Fibroblast of the conjunctiva (primary cell): Measurements from ENCODE around the gene IRF5.
A peak's percentile ranks its signal among the peaks of the same experiment; 100 is the strongest.
"Not testable (repeated sequence)": the region's sequence is repeated elsewhere in the genome, so short reads cannot be mapped to it uniquely, and the experiment has no call there.

Experiments used
- DNase-seq: peaks from one replicate; pipeline ENCODE4 v3.0.0-alpha.2; 2010; ENCODE audit warnings: low read depth

IRF5 gene

DNA sequence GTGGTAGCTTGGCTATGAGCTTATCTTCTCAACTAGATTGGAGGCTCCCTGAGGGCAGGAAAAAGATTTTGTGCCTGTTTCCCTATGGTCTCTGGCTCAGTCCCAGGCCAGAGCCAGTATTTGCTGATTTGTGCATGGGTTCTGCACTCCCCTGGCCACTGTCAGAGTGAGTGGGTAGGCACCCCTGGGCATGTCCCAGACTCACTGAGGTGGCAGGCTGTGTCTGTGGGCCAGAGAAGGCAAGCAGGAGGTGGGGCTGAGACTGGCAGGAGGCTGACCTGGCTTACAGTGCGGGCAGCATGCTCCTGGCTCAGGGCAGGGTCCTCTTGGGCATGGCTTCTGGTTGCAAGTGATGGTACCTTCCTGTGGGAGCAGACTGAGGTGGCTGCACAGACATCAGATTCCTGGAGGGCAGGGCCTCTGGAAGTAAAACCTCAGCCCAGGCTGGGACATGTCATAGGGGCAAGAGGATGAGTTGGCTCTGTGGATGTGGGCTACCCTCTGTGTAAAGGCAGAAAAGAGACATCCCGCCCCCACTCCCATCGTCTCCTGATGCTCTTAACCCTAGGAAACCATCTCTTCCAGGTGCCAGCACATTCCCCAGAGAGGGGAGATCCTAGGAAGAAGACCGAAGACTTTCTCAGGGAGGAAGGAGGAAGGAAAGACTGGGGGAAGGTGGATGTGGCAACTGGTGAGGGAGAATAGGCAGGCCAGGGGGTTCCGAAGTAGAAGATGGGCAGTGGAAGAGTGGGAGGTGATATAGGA, 31.5 kb upstream of the IRF5 start:
- DNase-seq, result no peak

DNA sequence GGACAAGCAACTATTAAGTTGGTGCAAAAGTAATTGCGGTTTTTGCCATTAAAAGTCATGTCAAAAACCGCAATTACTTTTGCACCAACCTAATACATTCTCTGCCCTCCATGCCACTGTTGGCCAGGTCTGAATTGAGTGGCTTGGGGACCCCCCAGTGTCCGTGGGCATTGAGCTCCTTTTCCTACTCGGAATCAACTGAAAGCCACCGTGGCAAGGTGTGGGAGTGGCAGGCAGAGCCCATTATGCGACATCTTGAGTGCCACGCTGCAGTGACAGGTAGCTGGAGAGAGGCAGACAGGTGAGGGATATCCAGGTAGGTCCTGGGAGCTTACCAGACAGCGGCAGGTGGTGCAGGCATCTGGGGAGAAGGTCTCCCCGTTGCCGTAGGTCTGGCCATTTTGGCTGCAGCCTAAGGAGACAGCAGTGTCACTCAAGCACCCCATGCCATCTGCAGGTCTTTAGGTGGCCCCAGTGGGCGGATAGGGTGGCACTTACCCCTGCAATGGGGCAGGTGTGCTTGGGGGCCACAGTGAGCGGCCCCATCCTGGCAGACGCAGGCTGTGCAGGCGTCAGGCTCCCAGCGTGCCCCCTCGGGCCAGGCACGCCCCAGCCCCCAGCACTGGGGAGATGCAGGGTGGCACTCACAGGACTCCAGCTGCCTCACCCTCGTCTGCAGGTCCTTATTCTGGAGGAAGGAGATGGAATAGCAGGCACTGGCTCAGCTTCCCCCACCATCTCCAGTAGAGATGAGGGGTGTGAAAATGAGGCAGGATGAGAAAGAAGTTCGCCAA, 30.8 kb upstream of the IRF5 start:
- no peak for DNase-seq

DNA sequence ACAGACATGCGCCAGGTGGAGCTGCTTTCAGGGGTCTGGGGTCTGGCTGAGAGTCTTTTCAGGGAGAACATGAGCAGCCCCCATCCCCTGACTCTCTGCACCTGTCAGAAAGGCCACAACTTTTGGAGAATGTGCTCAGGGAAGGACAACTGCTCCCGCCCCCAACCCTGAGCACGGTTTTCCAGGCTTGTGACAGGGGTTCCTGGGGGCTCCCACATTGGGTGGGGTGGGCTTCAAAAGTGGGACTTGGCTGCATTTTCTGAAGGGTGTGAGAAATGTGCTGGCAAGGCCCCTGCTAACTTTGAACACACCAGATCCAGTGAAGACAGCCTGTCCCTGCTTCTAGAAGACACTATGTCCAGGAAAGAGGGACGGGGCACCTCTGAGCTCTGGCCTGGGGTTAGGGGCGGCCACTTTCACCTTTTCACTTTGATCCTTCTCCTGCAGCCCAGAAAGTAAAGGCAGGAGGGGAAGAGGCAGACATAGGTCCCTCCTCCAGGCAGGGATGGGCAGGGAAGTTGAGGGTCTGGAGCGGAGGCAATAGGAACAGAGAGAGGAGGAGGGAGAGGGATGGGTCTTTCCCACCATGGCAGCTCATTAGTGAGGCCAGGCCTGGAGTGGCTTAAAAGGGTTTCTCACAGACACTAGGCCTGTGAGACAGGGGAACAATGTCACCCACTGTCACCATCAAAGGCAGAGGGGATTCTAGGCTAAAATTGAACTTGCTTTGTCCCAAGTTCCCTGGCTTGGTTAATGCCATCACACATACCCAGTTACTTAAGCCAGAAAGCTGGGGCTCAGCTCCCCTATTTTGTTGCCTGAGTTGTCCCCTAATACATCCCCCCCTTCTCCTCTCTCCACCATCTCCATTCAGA, 28.7 kb upstream of the IRF5 start:
- no peak for DNase-seq

DNA sequence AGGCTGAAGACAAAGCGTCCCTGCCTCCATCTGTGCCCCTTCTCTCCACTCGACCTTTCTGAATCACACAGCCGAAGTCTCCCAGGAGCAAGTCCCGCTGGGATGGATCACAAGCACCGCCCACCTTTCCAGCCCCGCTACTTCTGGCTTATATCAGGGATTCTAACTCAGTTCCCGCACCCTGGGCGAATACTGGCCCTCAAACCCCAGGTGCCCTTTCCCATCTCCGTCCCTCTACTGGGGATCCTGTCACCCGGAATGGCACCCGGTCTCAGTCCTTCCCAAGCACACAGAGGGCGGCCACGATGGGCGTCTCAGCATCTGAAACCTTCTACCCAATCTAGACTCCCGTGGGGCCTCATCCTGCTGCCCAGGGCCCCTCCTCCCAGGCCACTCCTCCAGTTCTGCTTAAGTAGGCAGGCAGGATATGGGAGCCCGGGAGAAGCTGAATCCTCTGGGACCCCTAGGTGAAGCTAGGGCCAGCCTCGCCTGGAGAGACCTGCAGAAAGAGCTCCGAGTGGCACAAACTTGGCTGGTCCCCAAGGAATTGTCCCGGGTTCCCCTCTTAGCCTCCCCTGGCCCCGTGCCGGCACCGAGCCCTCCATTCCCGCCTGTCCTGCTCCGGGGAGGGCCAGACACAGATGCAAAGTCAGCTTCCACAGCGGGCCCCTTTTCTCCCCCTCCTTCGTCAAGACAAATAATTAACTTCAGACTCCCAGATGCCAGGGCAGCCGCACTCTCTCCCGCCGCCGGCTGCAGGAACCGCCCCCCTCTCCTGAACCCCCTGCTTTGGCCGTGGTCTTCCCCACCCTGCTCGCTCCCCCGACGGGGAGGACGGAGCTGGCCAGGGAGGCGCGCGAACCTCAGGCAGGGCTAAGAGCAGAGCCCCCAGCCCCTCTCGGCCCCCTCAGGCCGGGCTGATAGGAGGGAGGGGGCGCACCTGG, 27.8 kb upstream of the IRF5 start:
- peak; percentile 14 for DNase-seq

DNA sequence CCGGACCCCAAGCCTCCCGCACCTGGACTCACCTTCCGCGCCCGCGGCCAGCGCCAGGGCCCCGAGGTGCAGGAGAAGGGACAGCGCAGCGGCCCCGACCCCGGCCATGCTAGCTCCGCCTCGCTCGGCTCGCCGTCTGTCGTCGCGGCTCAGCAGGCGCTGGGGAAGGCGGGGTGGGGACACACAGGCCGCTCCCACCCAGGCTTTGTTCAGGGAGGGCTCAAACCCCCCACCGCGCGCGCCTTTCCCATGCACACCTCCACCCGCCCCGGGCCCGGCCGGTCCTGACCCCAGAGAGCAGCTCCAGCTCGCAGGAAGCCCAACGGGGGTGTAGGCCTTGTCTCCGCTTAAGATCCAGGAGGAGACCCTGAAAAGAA, 27.2 kb upstream of the IRF5 start, which contains the start of gene KCP:
TSS of gene KCP (minus strand) at position 141 of the 377 bp plus-strand sequence. CDS start at position 108, 33 bp downstream.
- no peak for DNase-seq

DNA sequence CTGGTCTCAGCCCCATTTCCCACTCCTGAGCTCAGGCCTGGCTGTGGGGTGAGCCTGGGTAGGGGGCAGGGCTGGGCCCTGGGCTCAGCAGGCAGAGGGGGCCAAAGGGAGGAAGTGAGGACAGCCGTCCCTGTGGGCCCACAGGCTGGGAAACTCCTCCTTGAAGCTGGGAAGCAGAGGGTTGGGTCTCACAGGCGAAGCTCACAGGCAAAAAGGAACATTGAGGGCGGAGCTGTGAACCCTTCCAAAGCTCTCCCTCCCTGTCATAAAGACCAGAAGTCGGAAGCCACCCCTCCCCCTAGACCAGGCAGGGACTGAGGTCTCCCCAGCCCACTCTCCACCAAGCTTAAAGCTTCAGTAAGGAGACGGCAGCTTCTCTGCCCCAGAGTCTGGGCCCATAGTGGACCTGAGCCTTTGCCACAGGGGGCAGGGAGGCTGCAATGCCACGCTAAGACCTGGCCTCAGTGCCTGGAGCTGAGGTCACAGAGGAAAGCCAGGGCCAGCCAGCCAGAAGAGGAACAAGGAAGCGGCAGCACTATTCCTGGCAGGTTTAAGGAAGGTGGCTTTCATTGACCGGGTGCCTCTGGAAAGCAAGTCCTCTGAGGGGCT, 26.2 kb upstream of the IRF5 start:
- no peak for DNase-seq

DNA sequence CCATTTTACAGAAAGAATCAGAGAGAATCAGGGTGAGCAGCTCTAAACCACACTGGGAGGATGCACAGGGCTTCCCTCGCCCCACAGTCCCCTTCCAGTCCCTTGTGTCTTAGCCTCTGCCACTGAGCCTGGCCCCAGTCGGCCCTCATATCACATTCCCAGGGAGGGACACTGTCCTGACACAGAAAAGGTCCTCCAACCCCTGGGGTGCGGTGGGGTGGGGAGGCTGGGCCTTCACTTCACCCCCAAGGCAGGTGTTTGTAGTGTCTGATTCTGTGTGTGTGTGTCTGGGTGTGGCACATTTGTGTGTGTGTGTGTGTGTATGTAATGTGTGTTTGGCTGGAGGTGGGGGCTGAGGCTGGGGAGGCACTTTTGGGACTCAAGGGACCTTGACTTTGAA, 25.4 kb upstream of the IRF5 start:
- no peak for DNase-seq

DNA sequence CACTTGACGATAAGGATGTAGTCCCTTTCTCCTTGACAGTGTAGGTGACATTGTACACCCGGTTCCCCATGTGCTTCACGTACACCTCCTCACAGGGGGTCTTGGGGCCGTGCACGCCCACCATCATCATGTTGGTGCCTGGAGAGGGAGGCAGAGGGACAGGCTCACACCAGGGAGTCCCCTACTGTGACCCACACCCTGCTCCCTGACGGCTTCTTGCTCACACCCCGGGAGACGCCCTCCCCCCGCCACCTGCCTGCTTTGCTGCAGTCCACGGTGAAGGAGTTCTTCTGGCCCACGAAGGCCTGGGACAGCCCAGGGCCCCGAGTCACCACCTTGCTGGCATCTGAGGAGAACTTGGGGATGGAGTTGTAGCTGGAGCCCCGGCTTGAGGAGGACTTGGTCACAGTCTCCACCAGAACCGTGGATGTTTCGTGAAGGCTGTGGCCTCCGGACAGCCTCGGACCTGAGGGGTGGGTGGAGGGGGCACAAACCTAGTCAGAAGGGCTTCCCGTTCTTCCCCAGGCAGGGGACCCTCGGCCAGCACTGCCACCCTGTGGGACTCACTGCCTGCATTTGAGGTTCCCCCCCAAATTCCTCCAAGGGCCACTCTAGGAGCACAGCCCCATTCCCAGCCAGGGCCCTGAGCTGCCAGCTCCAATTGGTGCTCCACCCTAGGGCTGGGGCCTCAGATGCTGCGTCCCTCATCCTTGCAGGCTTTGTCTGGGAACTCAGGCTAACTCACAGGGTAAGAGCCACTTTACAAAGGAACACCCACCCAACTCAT, 24.8 kb upstream of the IRF5 start:
- not testable (repeated sequence) for DNase-seq

DNA sequence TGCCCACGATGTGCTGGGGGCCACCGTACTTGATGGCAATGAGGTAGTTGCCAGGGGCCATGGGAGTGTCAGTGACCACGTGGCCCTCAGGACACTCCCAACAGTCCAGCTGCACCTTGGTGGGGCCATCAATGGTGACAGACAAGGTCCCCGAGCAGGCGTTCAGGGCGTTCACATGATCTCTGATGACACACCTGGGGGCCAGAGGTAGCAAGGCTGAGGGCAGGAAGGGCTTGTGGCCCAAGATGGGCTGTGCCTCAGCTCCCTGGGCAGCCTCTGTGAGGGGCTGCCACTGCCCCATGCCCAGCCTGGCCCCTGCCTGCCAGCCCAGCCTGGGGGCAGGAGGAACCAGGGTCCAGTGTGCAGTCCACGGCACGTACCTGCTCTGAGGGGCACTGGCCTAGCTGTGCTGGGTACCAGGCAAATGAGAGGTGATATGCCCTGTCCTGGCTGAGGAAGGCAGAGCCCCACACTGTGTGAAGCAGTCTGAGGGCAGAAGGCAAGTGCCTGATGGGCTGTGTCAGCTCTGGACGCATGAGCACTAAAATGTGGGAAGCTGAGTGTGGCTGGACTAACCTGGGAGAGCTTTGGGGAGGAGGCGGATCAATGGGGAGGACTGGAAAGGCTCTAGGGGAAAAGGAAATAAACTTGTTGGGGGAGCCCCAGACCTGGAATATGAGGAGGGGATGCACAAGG, 23.7 kb upstream of the IRF5 start:
- DNase-seq, result no peak

DNA sequence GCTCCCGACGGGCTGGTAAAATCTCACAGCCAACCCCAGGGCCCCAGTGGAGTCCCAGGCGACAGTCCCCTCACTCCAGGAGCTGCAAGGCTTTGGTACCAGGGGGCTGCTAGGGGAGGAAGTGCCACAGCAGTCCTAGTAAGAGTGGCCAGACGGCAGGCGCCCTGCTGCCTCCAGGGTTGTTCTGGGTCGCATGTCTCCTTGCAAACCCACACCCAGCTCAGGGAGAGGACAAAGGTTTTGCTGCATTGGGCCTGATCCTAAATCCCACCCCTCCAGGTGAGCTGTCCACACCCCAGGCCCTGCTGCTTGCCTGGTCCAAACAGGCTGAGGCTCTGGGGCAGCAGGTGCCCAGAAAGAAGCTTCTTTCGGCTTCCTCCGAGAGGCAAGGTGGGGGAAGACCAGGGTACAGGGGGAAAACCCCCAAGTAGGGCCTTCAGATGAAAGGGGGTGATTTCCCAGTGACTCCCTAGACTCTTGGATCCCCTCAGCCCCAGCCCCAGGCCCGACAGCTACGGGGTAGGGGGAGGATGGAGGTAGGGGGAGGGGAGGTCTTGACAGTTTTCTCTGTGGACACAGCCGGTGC, 23.1 kb upstream of the IRF5 start:
- no peak for DNase-seq

DNA sequence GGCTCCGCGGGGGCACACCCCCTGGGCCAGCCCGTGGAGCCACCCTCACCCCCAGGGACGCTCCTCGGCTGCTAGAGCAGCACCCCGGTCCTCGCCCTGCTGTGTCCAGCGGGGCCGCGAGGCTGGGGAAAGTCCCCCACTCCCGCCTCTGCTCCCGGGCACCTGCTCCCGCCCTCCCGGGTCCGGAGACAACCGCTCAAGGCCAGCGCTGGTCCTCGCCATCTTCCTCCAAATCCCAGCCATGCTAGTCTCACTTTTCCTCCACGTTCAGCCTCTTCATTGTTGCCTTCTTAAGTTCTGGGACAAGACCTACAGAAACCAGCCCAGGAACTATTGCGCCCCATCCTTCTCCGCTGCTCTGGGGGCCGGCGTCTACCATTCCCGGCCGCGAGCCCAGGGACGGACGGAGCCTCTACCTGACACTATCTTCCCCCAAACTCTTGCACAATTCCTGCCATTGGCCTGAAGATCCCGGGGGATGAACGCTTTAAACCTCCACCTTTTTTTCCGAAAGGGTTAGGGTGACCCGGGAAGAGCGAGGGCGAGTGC, 22.4 kb upstream of the IRF5 start:
- DNase-seq, result no peak

DNA sequence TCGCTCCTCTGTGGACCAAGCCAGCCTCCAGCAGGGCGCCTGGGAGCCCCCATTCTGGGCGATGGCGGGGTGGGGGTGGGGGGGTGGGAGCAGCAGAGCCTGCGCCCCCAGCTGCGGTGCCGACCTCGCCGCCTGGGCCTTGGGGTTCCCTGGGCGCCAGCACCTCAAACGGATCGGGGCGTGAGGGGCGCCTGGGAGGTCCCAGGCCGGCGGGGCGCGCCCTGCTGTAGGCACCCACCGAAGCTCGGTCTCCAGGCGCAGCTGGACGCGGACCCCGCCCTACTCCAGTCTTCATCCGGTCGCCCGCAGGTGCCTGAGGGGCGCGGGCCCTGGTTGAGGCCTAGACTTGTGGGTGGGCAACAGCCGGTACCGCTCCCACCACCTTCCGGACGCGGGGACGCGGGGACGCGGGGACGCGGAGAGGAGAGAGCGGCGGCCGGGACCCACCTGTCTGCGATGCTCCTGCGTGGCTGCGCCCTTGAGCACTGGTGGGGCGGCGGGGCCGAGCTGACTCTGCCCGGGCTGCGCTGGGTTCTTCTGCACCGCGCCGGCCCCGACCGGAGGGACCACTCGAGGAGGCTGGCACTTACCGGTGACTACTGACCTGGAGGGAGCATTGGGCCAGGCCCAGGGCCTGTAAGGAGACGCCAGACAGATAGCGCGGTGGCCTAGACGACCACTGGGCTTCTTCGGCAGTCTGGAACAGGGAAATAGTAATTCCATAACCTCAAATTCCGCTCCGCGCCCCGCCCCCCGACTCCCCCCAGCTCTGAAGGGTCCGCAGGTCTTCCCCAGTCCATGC, 21.7 kb upstream of the IRF5 start:
- DNase-seq, result no peak

DNA sequence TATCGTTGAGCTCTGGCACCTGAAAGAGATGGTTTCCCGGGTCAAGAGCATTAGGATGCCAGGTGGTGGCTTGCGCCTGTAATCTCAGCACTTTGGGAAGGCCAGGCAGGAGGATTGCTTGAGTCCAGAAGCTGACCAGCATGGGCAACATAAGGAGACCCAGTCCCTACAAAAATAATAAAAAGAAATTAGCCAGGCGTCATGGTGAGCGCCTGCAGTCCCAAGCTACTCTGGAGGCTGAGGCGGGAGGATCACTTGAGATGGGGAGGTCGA, 21.1 kb upstream of the IRF5 start:
- no peak for DNase-seq

DNA sequence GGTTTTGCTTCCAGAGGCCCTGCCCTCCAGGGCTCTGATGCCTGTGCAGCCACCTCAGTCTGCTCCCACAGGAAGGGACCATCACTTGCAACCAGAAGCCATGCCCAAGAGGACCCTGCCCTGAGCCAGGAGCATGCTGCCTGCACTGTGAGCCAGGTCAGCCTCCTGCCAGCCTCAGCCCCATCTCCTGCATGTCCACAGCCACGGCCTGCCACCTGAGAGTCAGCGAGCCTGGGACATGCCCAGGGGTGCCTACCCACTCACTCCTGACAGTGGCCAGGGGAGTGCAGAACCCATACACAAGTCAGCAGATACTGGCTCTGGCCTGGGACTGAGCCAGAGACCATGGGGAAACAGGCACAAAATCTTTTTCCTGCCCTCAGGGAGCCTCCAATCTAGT, 20.6 kb upstream of the IRF5 start:
- DNase-seq, result no peak

DNA sequence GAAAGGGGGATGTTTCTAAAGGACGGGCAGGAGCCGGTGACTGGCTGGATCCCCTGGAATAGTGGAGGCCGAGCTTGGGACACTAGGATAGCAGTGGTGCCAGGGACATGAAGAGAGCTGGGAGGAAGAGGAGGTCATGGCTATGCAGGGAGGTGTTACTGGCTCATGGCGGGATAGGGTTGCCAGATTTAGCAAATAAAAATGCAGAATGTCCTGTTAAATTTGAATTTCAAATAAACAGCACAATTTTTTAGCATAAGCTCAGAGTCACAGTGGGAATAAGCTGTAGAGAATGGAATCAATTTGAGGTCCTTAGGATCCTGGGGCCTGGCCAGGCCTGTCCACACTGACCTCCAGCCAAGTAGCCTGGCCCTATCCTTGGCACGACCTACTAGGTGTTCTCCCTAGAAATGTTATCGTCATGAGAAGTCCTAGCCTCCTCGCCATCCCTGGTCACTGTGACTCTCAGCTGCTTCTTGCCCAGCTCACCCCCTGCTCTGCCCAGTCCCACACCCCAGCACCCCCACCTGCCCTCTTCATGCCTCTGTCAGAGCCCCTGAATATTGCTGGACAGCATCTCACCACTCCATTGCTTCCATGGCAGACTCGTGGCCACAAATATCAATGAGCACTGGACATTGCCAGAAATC, 19.6 kb upstream of the IRF5 start:
- no peak for DNase-seq

DNA sequence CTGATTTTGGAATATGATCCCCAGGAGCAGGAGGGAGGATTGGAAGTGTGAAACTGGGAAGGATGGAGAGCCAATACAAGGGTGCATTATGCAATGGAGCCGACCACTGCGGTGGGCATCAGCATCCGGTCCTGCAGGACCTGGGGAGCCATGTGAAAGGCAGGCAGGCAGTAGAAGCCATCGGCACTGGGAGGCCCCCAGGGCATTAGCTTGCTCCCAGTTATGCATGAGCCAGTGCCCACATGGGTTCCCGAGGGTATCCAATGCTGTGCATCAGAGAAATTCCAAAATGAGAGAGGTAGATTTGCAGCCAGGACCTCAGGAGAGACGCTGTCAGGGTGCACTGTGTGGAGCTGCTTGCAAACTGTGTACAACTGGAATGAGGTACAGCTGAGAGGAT, 18.5 kb upstream of the IRF5 start:
- no peak for DNase-seq

DNA sequence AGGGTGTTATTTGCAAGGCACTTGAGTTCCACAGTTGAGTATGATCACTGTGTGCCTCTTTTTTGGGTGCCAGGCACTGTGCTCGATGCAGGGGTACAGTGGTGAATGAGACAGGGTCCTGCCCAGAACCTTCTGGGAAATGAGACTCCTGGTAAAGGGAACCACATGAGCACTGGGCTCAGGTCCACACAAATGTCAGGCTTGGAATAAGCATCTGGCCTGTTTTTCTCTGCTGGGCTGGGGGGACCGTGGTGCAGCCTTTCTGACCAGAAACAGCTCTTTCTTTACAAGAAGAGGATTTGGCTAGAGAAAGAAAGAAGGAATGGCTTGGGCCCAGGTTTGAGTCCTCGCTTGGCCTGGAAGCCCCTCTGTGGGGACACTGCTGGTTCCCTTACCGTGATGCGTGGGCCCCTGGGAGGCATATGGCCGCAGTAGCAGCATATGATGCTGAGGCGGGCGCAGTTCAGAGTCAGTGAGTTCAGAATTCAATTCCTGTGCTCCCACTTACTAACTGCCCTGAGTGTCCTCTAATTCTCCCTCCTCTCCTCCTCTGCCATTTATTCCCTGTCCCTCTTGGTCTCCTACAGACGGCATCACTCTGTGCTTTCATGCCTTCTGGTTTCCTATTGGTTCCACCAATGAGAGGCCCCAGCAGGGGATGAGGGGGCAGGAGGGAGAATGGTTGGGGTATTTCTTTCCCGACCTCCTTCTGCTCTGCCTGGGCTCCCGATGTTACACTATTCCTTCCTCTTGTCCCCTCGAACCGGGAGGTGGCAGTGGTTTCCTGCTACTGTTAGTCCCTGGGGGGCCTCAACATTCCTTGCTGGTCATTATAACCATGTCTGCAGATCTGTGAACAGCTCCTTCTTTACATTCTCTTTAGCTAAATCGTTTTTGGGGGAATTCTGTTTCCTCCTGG, 17.6 kb upstream of the IRF5 start:
- no peak for DNase-seq
